ENCODE measurements around the gene ACVRL1. TPM values are rescaled to one million over a fixed set of nuclear protein-coding genes. Genes with fewer than 3 reads are reported as not detected.

The ACVRL1 gene
- total RNA-seq, 2 experiments from 2014 or later = not detected

GRCh38 chr12:51879102-51879501 lies 28.2 kb upstream of the ACVRL1 start:
- no peaks in the 10 kb centered on the region for H3K36me3 Mint-ChIP-seq (ENCODE audit: low read depth)
- POLR2A ChIA-PET = no interaction called here
- TF ChIP-seq CTCF (IDR thresholded peaks at IDR 0.05) = no peak
- no peak overlapping the region for H3K4me3 Mint-ChIP-seq
- intact Hi-C loops (cut with DNase I, micrococcal nuclease) = loop anchor here in 1 of 2 experiments (5.0 kb wide), 1 partner anchor 457 kb away; the partner anchor contains the start of gene SLC4A8
- CTCF ChIA-PET = interaction anchor here (0.6 kb wide), 1 partner anchor 42 kb away, joined by 3 read pairs; no protein-coding TSS in a partner anchor
- DNase-seq = no peak
- H3K4me3 ChIP-seq (ENCODE audit: low read length) = no peak overlapping the region
- no peaks in the 10 kb centered on the region for H3K4me1 ChIP-seq (ENCODE audit: insufficient read depth, low read length)
- H3K36me3 ChIP-seq (ENCODE audit: insufficient read depth, low read length) = no peaks in the 10 kb centered on the region
- H3K9me3 ChIP-seq (ENCODE audit: control insufficient read depth in 1 of 2, insufficient read depth in 1 of 2, low read length in 2 of 2) = peaks cover 0 to 5% of the 10 kb centered on the region in 2 experiments
- no peak overlapping the region for H3K27ac ChIP-seq (ENCODE audit: low read depth in 1 of 2, low read length in 2 of 2)
- H3K9me3 Mint-ChIP-seq = no peaks in the 10 kb centered on the region
- no peak overlapping the region for H3K27ac Mint-ChIP-seq
- H3K4me1 Mint-ChIP-seq (ENCODE audit: low read depth) = no peaks in the 10 kb centered on the region
- H3K27me3 ChIP-seq (ENCODE audit: control insufficient read depth in 1 of 2, insufficient read depth in 2 of 2, low read length in 2 of 2) = no peaks in the 10 kb centered on the region
- no peaks in the 10 kb centered on the region for H3K27me3 Mint-ChIP-seq
- ATAC-seq (ENCODE audit: poor library complexity) = no peak

GRCh38 chr12:51883295-51883694 lies 24.0 kb upstream of the ACVRL1 start:
- Histone ChIP-seq H3K27ac (ENCODE audit: low read depth in 1 of 2, low read length in 2 of 2) (no peak overlapping the region), H3K4me1 (ENCODE audit: insufficient read depth, low read length) (peaks cover 11% of the 10 kb centered on the region), H3K4me3 (ENCODE audit: low read length) (no peak overlapping the region), H3K36me3 (ENCODE audit: insufficient read depth, low read length) (no peaks in the 10 kb centered on the region), H3K27me3 (ENCODE audit: control insufficient read depth in 1 of 2, insufficient read depth in 2 of 2, low read length in 2 of 2) (no peaks in the 10 kb centered on the region), H3K9me3 (ENCODE audit: control insufficient read depth in 1 of 2, insufficient read depth in 1 of 2, low read length in 2 of 2) (peaks cover 0 to 8% of the 10 kb centered on the region in 2 experiments)
- intact Hi-C loops (cut with DNase I, micrococcal nuclease) = no loop called here
- Mint-ChIP-seq H3K4me1 (ENCODE audit: low read depth) (peaks cover 21% of the 10 kb centered on the region), H3K27me3 (no peaks in the 10 kb centered on the region), H3K27ac (no peak overlapping the region), H3K36me3 (ENCODE audit: low read depth) (no peaks in the 10 kb centered on the region), H3K4me3 (no peak overlapping the region), H3K9me3 (no peaks in the 10 kb centered on the region)
- POLR2A ChIA-PET = no interaction called here
- ATAC-seq (ENCODE audit: poor library complexity) (no peak), DNase-seq (no peak)
- CTCF ChIA-PET = no interaction called here
- TF ChIP-seq CTCF (IDR thresholded peaks at IDR 0.05) = no peak

- Mint-ChIP-seq H3K27me3 (no peaks in the 10 kb centered on the region), H3K4me1 (ENCODE audit: low read depth) (peaks cover 21% of the 10 kb centered on the region), H3K9me3 (no peaks in the 10 kb centered on the region), H3K36me3 (ENCODE audit: low read depth) (no peaks in the 10 kb centered on the region), H3K27ac (peak overlapping the region; percentile 94), H3K4me3 (no peak overlapping the region)
- H3K27ac ChIP-seq (ENCODE audit: low read depth in 1 of 2, low read length in 2 of 2) = no peak overlapping the region
- no peak for TF ChIP-seq CTCF (IDR thresholded peaks at IDR 0.05)
- H3K4me1 ChIP-seq (ENCODE audit: insufficient read depth, low read length) = peaks cover 11% of the 10 kb centered on the region
- DNase-seq = no peak
- intact Hi-C loops (cut with DNase I, micrococcal nuclease) = no loop called here
- no peaks in the 10 kb centered on the region for H3K27me3 ChIP-seq (ENCODE audit: control insufficient read depth in 1 of 2, insufficient read depth in 2 of 2, low read length in 2 of 2)
- POLR2A ChIA-PET = no interaction called here
- no peaks in the 10 kb centered on the region for H3K36me3 ChIP-seq (ENCODE audit: insufficient read depth, low read length)
- H3K4me3 ChIP-seq (ENCODE audit: low read length) = no peak overlapping the region
- peaks cover 0 to 8% of the 10 kb centered on the region in 2 experiments for H3K9me3 ChIP-seq (ENCODE audit: control insufficient read depth in 1 of 2, insufficient read depth in 1 of 2, low read length in 2 of 2)
- CTCF ChIA-PET = no interaction called here
- no peak for ATAC-seq (ENCODE audit: poor library complexity)
These were observed 23.2 kb upstream of the ACVRL1 start for GRCh38 chr12:51883998-51884675.

Measured in CD4-positive, alpha-beta T cell (primary cell).